ENCODE data around the gene APBA2.

DNA sequence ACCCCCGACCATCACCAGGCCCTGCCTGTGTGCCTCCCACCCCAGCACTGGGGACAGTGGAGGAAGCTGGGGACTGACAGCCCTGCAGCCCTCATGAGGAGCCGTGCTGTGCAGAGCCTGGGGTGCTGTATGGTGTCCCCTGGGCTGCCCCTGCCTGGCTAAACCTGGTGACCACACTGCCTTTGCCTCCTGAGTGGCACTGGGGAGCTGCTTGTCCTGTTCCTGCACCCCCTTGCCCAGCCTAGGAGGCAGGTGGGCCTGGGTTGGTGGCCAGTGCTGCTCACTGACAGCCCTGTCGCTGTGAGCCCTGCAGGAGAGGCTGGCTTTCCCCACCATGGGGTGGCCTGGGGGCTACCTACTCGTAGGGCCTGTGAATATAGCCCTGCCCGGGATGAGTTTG is 224.4 kb downstream of the APBA2 start:
- TF ChIP-seq ZBTB8A (tag by site-specific recombination; IDR thresholded peaks at IDR 0.05) (no peak), ZNF548 (tag by site-specific recombination; IDR thresholded peaks at IDR 0.05) (no peak), ZSCAN23 (tag by site-specific recombination; IDR thresholded peaks at IDR 0.05) (no peak)
- TF ChIP-seq, protein P1, sequence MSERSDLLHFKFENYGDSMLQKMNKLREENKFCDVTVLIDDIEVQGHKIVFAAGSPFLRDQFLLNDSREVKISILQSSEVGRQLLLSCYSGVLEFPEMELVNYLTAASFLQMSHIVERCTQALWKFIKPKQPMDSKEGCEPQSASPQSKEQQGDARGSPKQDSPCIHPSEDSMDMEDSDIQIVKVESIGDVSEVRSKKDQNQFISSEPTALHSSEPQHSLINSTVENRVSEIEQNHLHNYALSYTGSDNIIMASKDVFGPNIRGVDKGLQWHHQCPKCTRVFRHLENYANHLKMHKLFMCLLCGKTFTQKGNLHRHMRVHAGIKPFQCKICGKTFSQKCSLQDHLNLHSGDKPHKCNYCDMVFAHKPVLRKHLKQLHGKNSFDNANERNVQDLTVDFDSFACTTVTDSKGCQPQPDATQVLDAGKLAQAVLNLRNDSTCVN (tag by site-specific recombination; optimal IDR thresholded peaks at IDR 0.05), result no peak
